IPS-NIHi7 (cell line): Measurements from ENCODE around the gene CLMN.

Experiments
- DNase-seq: peaks from one replicate; pipeline ENCODE4 v3.0.0; 2012; ENCODE audit warnings: mixed read lengths; ENCODE audit errors: extremely low spot score

CLMN gene

DNA sequence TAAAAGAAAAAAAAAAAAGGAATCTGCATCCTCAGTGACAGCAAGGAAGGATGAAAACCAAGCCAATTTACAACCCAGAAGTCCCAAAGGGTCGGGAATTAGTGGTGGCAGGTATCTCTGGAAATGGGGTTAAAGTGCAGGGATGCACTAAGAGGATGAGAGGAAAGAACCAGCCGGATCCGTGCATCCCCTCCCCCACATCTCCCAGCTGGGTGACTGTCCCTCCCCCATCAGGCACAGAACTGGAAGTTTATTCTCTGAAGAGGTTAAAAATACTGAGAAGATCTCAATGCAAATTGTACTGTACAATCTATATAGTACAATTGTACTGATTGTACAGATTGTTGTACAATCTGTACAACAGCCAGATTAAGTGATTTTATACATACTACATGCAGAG is 15.4 kb downstream of the CLMN start:
- DNase-seq = no peak

DNA sequence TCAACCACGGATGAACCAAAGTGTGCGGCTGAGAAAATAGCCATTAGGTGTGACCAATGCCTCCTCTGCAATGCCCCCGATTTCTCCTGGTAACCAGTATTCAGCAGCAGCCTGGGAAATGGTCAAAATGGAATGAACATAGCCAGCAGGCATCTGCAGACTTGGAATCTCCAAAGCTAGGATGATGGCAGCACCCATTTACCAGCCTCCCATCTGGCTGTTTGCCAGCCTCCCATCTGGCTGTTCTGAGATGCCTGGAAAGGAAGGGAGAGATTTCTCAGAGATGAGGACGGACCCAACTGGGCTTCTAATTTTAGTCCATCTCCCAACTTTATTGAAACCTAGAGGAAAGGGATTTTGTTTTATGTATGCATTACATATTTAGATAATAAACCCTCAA is 16.2 kb downstream of the CLMN start:
- no peak for DNase-seq

DNA sequence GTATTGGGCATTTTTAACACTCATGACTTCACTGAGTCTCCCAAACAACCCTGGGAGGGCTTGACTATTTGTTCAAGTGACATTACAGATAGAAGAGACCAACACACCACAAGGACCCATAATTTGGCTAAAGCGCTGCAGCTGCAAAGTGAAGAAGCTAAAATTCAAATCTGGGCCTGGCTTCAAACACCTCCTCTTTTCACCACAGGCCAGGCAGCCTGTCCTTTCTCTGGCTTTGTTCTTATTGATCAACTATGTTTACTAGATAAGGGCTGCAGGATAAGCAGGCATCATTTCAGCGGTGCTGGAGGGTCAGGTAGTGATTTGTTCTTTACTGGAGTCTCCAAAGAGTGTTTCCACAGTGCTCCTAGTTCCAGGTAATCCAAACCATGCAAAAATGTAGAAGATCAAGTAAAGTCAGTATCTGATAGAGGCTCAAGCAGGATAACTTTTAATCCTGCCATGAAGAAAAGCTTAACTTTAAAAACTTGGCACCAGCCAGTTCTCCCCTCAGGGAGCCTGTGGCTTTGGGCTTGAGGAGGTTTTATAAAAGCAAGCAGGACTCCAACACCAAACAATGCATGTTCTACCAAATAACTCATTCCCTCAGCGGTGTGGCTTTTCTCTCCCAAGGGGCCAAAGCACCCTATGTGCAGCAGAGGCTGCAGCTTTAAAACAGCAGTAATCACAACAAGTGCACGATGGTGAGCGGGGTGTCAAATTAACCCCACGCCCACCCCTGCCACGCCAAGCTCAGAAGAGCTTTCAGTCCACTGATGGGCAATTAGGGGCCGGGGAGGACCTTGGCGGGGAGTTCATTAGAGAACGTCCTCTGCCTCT is 16.8 kb downstream of the CLMN start:
- DNase-seq = no peak

DNA sequence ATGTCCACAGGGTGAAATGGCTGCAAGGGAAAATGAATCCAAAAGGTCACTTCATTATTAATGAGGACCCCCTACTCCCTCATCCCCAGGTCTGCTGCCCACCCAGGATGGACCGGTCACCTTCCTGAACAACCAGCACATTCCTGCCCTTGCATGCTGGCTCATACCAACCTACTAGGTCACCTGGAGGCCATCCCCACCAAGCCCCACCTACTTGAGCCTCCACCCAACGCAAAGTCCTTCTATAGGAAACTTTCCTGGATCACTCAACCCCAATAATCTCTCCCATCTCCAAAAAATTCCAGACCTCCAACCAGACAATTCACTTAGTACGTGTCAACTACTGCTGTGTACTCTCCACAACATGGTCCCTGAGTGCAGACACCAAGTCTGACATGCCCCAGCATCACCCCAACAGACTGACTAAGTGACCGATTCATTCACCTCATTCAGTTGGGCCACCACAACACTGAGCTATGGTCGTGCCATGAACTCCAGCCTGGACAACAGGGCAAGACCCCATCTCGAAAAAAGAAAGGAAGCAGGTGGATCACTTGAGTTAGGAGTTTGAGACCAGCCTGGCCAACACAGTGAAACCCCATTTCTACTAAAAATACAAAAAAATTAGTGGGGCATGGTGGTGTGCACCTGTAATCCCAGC is 18.1 kb downstream of the CLMN start:
- DNase-seq = no peak

DNA sequence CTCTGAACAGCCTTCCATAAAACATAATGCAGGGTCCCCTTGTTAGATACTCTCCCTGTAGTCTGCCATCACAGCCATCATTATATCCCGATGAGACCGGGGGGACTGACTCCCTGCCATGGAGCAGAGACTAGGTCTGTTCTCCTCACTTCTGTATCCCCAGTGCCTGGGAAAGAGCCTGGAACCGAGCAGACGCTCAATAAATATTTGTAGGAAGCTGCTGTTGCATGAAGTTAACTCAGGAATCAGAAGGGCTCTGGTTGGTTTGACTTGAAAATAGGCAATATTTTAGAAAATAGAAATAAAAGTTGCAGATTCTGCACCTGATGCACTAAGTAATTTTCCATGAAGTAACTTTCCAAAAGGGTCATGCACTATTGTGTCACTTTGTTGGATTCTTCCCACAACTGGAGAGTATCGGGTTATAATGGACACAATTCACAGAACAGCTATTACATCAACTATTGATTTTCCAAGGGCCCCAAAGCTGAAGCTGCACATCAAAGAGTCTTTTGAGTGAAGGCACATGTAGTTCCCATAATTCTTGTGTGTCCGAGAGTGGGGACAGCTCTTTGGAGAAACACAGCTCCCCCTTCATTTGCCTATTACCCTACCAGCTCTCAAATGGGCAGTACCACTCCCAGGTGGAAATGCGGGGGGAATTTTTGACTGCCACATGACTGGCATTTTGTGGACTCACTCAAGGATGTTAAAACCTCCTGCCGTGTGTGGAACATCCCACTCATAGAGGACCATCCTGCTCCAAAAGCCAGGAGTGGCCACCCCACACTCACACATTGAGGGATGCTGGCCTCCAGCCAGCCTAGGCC is 18.8 kb downstream of the CLMN start:
- DNase-seq = no peak

DNA sequence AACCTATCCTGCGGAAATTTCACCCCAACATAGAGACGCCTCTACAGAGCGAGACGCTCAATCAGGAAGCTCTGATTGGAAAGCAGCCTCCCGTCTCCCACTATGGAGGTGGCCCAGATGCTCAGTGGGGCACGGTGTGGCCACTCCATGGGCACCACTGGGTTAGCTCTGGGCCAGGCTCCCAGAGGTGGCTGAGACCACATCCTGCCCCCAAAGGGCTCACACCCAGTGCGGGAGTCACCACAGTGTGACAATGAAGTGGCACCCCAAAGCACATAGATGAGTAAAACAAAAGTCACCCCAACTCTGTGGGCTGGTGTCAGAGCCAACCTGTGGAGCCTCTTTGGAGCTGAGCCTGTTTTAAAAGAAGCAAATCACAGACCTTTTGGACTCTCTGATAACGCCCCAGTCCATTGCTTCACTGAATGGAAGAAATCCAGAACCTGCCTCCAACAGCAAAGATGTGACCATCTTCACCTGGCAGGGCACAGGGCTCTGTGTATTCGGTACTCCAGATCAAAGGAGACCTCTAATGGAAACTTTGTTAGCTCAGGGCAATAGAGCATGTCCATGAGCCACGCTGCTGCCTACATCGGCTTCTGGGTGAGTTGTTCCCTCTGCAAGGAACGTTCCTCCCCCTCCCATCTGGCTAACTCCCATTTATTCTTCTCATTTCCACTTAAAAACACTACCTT is 19.6 kb downstream of the CLMN start:
- DNase-seq = no peak

DNA sequence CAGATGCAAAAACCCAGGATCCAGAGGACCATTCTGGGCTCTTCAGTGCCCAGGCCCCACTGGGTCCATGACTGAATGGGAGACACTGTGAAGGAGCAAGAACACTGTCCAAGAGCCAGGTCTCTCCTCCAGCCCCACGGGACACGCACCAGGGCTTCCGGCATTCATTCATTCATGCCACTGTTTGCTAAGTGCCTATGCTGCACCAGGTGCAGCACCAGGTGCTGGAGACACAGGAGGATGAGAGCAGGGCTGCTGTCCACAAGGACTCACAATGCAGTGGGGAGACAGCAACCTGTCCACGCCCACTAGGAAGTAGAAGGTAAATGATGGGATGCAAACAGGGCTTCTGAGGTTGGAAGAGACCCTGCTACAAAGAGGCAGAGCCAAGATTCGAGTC is 20.4 kb downstream of the CLMN start:
- no peak for DNase-seq

DNA sequence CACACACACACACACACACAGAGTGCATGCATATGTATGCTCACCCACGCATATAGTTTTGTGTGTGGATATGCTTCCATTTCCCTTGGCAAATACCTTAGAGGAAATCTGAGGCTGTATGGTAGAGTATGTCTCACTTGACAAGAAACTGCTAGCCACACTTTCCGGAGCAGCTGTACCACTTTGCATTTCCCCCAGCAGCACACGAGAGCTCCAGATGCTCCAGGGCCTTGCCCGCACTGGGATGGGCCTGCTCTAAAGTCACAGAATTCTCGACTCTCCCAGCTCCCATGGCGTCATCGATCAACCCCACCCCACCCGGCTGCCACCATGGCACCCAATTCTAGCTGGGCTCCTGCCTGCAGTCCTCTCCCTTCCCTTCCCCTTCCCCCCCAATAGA is 21.9 kb downstream of the CLMN start:
- no peak for DNase-seq

DNA sequence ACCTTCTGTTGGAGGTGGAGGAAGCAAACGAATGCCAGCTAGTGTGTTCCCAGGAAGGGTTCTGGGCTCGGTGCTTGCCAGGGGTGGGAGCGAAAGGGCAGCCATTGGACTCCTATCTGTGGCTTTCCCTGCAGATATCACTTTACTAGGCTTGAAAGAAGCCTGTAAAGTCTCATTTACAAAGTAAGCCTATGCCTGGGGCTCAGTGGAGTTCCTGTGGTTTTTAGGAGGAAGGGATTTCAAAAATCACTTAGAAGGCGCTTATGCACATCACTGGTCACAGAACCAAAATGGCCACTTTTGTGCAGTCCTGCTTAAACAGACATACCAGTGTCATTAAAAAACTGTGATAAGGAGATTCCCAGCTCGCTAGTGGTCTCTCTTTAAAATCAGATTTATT is 22.7 kb downstream of the CLMN start:
- DNase-seq = no peak

DNA sequence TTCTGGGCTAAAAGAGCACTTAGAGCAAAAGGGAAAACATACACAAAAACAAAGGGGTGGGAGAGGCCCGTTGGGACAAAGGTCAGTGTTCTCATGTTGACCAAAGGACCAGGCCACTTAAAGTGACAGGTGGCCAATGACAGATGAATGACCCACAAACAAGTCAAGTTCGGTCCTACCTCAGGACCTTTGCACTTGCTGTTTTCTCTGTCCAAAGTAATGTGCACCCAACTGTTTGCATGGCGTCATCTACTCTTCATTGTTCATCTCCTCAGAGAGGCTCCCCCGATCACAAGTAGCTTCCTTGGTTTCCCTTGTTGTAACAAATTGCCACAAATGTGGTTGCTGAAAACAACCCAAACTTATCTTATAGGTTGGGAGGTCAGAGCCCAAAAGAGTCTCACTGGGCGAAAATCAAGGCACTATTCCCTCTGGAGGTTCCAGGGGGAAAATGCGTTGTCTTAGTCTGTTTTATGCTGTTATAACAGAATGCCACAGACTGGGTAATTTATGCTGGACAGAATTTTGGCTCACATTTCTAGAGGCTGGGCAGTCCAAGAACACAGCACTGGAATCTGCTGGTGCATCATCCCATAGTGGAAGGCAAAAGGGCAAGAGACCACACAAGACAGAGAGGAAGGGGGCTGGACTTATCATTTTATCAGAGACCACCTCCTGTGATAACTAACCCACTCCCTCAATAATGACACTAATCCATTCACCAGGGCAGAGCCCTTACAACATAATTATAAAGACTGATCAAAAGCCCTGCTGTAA is 23.9 kb downstream of the CLMN start:
- DNase-seq = no peak

DNA sequence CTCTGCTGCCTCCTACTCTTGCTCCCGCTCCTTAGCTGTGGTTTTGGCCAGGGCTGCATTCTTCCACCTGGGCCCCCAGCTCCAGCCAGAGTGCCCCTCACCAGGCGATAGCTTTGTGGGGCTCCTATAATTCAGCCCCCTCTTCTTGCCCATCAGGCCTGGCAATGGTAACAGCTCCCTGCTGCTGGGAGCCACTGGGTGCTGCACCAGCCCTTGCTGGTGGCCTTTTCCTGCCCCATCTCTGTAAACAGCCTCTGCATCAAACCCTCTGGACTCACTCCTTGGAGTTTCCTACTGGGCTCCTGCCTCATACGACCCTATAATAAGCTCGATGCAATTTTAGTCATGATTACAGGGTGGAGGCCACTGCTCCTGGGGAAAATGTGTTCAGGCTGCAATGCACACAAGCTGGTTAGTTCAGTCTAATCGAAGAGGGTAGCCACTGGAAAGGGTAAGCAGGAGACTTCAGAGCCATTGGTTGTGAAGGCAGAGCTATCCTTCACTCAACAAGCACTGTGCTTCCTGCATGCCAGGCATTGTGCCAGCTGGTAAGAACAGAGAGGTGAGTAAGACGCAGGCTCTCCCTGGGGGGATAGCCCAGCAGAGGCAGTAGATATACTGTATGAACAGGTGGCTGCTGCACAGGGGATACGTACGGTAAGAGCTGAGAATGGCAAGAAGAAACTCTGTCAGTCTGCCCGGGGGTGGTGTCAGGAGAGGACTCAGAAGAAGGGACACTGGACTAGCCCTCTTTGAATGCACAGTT is 24.7 kb downstream of the CLMN start:
- DNase-seq = no peak

DNA sequence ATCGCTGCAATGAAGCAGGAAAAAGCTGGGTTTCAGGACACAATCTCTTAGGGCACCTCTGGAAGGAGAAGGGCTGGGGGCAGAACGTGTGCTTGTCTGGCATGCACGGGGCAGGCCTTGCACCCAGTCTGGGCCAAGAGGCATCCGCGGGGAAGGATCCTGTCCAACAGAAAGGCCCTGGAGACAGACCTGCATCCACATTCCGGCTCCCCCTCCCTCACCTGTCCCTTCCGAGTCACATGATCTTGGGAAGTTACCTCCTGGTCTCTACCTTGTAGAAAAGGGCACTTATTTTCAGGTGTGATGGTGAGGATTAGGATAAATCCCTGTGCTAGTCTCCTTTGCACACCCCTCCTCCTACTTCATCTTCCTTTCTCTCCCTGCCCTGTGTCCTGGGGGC is 25.4 kb downstream of the CLMN start:
- DNase-seq = no peak

DNA sequence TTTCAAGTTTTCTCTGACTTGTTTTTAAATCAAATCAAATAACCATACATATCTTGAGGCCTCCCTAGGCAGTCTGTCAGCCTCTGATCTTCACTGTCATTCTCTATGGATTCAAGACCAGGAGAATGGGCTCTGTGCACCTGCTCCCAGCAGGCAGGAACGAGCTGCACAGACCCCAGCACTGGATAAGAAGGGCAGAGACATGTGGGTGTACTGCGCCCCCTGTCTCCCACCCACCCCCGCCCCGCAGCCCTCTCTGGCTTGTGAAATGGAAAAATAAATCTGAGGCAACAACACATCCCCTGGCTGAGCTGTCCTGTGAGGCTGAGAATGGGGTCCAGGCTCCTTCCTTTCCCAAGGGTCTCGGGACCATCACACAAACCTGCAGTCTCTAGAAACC is 26.3 kb downstream of the CLMN start:
- no peak for DNase-seq

DNA sequence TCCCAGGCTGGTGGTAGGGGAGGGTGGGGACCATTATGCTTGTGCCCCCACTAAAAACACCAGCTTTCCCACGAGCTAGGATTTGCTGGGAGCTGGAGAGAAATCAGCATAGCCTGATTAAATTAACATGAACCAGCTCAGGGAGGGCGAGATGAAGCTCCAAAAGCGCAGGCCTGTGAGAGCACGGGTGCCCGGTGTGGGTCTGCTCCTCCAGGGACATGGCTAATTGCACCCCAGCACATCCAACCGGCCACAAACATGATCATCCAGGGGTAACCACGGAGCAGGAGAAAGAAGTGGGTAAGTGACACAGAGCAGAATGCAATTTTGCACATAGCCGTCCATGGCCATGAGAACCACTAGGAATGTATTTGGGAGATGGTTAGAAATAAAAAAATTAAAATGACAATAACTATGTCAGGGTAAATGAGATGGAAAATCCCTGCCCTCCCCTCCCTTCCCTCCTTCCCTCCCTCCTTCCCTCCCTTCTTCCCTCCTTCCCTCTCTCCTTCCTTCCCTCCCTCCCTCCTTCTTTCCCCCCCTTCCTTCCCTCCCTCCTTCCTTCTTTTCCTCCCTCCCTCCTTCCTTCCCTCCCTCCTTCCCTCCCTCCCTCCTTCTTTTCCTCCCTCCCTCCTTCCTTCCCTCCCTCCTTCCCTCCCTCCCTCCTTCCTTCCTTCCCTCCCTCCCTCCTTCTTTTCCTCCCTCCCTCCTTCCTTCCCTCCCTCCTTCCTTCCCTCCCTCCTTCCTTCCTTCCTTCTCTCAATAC is 26.9 kb downstream of the CLMN start:
- DNase-seq = no peak

DNA sequence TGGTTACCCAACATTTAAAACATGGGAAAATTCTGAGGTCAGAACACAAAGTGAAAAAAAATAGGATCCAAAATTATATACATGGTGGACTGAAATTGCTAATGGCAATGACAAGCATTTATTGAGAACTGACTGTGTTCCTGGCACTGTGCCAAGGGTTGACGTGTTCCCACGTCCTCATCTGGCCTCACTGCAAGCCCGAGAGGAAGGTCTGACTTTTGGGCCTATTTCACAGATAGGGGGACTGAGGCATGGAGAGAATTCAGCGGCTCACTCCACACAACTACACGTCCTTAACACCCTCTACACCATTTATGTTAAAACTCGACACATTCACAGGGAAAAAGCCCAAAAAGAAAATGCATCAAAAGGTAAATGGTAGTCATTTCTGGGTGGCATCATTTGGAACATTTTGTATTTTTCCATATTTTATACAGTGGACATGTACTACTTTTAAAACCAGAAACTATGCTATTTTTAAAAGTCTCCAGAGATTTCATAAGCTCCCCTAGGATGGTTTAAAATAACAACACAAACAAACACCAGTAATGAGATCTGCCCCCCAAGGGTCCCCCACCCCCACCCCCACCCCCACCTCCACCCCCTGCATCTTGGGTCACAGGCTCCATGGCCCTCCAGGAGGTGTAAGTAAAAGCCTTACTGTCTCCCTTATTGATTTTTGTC is 27.7 kb downstream of the CLMN start:
- DNase-seq = no peak

DNA sequence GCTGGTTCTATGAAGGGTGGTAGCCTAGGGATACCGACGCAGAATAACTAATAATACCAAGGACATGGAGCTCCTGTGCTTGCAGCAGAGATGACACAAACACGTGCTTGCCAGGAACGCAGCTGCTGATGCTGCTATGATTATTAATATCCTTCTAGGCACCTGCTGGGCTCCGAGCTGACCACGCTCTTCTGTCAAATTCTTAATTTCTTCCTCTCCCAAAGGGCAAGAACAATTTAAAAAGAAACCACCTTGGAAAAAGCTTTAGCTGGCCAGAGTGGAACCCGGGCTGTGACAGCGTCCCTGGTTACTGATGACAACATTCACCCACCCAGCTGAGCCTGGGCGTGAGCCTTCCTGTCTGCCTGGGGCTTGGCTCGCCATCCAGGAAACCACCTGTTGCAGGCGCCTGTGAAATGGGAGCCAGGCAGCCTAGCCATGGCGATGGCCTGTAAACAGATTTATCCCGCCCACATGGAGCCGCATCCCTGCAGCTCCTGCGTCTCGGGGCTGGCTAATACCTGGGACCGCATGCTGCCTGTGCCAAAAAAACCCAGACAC is 28.8 kb downstream of the CLMN start:
- peak; percentile 70 for DNase-seq

DNA sequence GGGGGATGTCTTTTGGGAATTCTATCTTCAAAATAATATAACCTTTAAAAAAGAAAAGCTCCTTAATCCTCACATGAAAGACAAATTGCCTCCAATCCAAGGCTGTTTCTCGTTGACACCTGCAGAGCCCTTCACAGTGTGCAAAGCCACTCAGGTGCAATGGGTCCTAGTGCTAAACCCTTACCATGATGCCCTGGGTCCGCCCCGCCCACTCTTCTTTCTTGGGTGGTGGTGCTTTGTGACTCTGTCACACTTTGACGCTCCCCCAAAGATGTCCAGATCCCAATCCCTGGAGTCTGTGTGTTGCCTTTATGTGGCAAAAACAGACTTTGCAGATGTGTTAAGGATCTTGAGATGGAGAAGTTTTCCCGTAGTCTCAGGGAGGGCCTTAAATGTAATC is 29.7 kb downstream of the CLMN start:
- no peak for DNase-seq

DNA sequence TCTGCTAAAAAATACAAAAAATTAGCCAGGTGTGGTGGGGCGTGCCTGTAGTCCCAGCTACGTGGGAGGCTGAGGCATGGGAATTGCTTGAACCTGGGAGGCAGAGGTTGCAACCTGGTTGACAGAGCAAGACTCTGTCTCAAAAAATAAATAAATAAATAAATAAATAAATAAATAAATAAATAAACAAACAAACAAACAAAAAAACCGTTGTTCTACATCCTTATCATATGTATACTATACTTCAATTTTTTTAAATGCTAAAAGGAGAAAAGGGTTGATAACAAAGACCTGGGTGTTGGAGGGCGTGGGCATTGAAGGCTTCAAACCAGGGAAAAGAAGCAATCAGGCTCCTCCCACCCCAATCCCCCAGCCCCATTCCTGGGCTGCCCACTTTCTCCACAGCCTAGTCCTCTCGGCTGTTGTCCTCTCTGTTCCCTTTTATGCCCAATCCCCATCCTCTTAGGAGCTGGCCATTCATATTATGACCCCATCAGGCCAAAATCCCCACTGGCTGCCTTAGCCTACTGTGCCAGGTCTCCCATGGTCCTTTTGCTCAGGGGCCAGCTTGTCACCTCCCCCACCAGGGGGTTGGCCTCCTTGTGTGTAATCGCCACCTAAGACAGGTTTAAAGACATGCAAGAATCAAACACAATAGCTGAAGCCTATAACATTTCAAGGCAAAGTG is 30.2 kb downstream of the CLMN start:
- DNase-seq = no peak
